Neural crest cell (in vitro differentiated cells): ENCODE data around the gene BIRC6. TPM values are rescaled to one million over a fixed set of nuclear protein-coding genes. Genes with fewer than 3 reads are reported as not detected.
"Not testable (repeated sequence)": the region's sequence is repeated elsewhere in the genome, so short reads cannot be mapped to it uniquely, and the experiment has no call there.

Source experiments
- DNase-seq: peaks from one replicate; pipeline ENCODE4 v3.0.0; 2021; ENCODE audit warnings: low read depth, mixed read lengths, low spot score
- H3K27ac Mint-ChIP-seq: one replicate; pipeline ENCODE4 v1.8.0; 2021; ENCODE audit warnings: mild to moderate bottlenecking, mixed read lengths; ENCODE audit not compliant: unreplicated experiment
- H3K27me3 Mint-ChIP-seq: 2 replicates; pipeline ENCODE4 v1.8.0; 2021; ENCODE audit warnings: low read depth, mild to moderate bottlenecking, mixed read lengths
- H3K36me3 Mint-ChIP-seq: 2 replicates; pipeline ENCODE4 v1.8.0; 2021; ENCODE audit warnings: low read depth, mild to moderate bottlenecking, mixed read lengths
- H3K4me1 Mint-ChIP-seq: 2 replicates; pipeline ENCODE4 v1.8.0; 2021; ENCODE audit warnings: mixed read lengths
- H3K4me3 Mint-ChIP-seq: one replicate; pipeline ENCODE4 v1.8.0; 2021; ENCODE audit warnings: mild to moderate bottlenecking, mixed read lengths
- H3K9me3 Mint-ChIP-seq: 2 replicates; pipeline ENCODE4 v1.8.0; 2021; ENCODE audit warnings: mixed read lengths
- CTCF ChIP-seq: fragments of 200-600 bp; sonication (generic); conservative IDR thresholded peaks from 2 replicates; pipeline ENCODE4 v1.5.0; 2021; ENCODE audit warnings: antibody characterized with exemption, mild to moderate bottlenecking
- total RNA-seq: library from RNA; stranded (reverse); gene quantifications from 2 replicates; pipeline ENCODE4 v1.2.1, GENCODE V29; 2021

The BIRC6 gene
- total RNA-seq, 1 donor from 2014 or later: 76.8 TPM

GRCh38 chr2:32632089-32632488 is 275.3 kb downstream of the BIRC6 start:
- no peak for TF ChIP-seq CTCF
- peak overlapping the region; percentile 66 for H3K4me3 Mint-ChIP-seq
- no peaks in the 10 kb centered on the region for H3K9me3 Mint-ChIP-seq
- peaks cover 12% of the 10 kb centered on the region for H3K4me1 Mint-ChIP-seq
- peaks cover 9% of the 10 kb centered on the region for H3K36me3 Mint-ChIP-seq
- DNase-seq: no peak
- peak overlapping the region; percentile 43 for H3K27ac Mint-ChIP-seq
- peaks cover 9% of the 10 kb centered on the region for H3K27me3 Mint-ChIP-seq

- no peak for TF ChIP-seq CTCF
- no peak for DNase-seq
- H3K4me1 Mint-ChIP-seq: peaks cover 4% of the 10 kb centered on the region
- no peaks in the 10 kb centered on the region for H3K9me3 Mint-ChIP-seq
- H3K4me3 Mint-ChIP-seq: no peak overlapping the region
- H3K27ac Mint-ChIP-seq: no peak overlapping the region
- H3K36me3 Mint-ChIP-seq: peaks cover 7% of the 10 kb centered on the region
- no peaks in the 10 kb centered on the region for H3K27me3 Mint-ChIP-seq
Measured at GRCh38 chr2:32633040-32633439, 276.2 kb downstream of the BIRC6 start.

- H3K27ac Mint-ChIP-seq, H3K27me3 Mint-ChIP-seq, H3K9me3 Mint-ChIP-seq, H3K4me3 Mint-ChIP-seq, H3K4me1 Mint-ChIP-seq, H3K36me3 Mint-ChIP-seq, DNase-seq: not testable (repeated sequence)
Measured at GRCh38 chr2:32638548-32638947, 281.7 kb downstream of the BIRC6 start.

- TF ChIP-seq CTCF: no peak
- Mint-ChIP-seq H3K27me3 (no peaks in the 10 kb centered on the region), H3K4me3 (no peak overlapping the region), H3K9me3 (no peaks in the 10 kb centered on the region), H3K4me1 (no peaks in the 10 kb centered on the region), H3K27ac (no peak overlapping the region), H3K36me3 (peaks cover 6% of the 10 kb centered on the region)
- DNase-seq: no peak
Measured at GRCh38 chr2:32641180-32641579, 284.4 kb downstream of the BIRC6 start.

- no peak overlapping the region for H3K4me3 Mint-ChIP-seq
- H3K27ac Mint-ChIP-seq: no peak overlapping the region
- H3K36me3 Mint-ChIP-seq: peaks cover 3% of the 10 kb centered on the region
Measured at GRCh38 chr2:32647180-32647651, 290.4 kb downstream of the BIRC6 start.

More at GRCh38 chr2:32647180-32647651, 290.4 kb downstream of the BIRC6 start:
- Mint-ChIP-seq H3K4me1 (no peaks in the 10 kb centered on the region), H3K9me3 (no peaks in the 10 kb centered on the region), H3K27me3 (no peaks in the 10 kb centered on the region)
- DNase-seq: no peak
- no peak for TF ChIP-seq CTCF
